Hematopoietic multipotent progenitor cell treated with erythropoietin and hydrocortisone succinate and interleukin-3 and kit ligand, for 8 days (in vitro differentiated cells): ENCODE results near the gene LOXL3.

Source experiments
- DNase-seq: peaks from one replicate; pipeline ENCODE4 v3.0.0-alpha.2; 2015

LOXL3 gene

DNA sequence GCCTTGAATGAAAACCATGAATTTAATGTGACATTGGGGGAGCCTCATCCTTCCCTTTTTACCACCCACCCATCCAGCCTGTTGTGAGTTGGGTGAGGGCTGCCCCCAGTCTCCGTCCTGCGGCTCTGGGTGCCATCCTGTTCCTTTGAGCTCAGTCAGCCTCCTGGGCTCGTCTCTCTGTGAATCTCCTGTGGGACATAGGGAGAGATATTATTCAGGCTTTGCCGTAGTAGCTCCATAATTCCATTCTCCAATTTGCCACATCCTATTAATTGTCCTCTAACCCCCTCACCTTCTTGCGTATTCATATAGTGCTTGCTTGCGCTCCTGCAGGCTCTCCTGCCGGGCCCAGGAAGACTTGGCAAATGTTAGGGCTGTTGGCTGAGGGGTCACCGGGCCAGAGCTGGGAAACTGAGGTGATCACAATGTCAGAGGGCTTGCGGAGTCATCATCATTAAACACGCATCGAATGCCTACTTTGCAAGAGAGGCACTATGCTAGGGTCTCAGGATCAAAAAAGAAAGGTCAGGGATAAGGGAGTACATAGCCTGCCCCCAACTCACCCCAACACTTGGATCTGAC is 27.0 kb downstream of the LOXL3 start:
- DNase-seq, result no peak

DNA sequence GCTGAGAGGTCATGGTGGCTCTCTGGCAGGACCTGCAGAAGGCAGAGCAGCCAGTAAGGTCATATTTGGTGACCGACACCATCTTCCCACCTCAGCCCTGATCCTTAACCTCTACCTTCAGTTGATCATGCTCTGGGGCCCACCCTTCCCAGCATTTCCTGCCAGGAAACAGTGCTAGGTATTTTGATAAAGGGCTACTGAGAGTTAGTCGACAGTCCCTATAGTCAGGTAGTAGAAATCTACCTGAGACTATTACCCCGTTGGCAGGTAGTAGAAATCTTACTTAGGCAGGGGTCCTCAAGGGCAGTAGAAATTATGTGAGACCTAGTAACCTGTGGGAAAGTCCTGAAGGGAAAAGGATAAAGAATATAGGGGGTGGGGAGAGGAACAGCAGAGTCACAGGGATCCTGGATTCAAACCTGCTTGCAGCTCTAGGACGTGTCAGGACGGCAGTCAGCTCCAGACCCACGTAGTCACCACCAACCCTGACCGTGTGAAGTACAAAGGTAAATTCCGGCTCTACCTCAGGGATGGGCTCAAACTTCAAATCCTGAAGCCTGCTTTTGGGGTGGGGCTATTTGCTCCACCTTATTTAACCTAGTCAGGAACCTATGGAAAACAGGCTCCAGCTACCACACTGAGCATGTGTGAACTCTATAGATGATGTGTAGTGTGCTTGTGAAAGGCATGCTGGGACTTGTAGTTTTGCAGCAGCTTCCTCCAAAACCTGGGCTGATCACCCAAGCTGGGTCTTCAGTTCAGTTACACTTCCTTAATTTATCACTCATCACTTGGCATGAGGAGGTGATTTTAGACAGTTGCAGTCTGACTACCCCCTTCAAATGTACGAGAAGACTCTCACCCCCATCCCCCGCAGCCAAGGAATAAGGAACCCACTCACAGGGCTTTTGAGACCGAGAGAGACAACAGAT is 27.8 kb downstream of the LOXL3 start, which contains the start of gene DQX1:
Gene DQX1, minus strand, starts transcription at position 515 of the 932 bp plus-strand sequence. Its CDS starts 502 bp downstream, at position 13.
- DNase-seq, result peak; percentile 67

DNA sequence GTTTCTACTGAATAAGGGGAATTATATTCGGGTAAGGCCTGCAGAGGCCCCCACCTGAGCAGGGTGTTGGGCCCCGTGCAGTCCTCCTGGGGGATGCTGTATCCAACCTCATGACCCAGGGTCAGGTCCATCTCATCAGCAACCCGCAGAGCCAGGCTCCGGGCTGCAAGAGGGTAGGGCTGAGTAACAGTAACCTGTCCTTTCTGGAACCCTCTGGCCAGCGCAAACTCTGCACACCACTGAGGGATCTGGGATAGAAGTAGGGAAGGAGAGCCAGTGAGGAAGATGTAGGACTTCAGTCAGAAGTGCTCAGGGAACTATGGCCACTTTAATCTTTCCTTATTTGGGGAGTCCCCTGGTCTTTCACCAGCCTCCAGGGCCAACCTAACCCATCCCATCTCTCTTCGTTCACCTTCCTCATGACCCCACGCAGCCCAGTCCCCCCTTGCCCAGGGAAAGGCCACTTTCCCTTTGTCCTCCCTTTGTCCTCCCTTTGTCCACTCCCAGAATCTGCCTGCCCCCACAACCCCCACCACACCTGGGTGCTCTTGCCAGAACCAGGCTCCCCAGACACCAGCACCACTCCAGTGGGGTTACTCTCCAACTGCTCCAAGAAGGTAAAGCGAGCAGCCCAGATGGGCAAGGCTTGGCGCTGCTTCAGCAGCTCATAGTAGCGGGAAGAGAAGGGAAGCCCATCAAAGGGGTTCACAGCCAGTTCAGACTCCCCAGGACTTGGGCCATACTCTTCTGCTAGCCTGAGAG is 28.6 kb downstream of the LOXL3 start:
- DNase-seq, result no peak

DNA sequence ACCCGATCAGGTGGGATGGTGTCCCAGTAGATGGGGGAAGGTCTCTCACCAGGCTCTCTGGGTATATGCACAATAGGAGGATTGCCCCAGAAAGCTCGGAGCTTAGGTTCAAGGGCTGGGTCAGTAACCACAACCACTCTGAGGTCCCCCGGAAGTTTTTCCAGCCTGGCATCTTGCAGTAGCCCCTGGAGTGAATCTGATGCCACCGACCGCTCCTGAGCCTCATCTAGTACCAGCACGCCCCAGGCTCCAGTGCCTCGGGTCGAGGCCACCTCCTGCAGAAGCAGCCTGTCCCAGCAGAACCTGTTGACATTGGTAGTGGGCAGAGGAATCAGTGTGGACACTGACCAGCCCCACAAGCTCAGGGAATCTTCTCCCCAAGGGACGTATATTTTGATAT is 29.7 kb downstream of the LOXL3 start:
- DNase-seq, result no peak

DNA sequence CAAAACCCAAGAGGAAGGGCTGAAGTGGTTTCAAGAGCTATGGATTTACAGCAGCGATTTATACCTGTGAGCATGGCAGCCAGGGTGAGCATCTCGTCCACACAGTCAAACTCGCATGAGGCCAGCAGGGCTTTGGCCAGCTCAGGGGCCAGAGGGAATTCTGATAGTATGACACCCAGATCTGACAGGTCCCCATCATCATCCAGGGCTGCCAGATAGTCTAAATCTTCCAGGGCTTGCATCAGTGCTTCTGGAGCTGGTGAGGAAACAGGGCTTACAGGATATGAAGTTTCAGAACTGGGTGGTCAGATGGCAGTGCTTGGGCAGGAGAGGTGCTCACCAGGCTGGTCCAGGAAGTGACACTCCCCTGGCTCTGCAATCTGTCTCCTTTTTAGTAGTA is 31.2 kb downstream of the LOXL3 start:
- DNase-seq, result no peak

DNA sequence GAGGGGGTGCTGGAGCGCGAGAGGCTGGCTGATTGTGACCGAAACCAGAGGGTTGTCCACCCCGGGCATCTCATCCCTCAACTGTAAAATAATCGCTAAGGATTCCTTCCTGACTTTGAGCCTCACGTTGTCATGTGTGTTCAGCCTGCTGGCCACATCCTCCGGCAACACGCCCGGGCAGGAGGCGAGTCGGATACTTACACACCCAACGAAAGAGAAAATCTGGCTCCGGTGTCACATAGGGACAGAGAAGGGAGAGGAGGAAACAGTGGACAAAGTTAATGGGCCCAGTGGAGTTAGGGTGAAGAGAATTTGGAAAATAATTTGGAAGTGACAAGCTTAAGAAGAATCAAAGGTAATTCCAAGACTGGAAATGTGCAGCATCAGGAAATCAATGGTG is 37.1 kb downstream of the LOXL3 start:
- no peak for DNase-seq

DNA sequence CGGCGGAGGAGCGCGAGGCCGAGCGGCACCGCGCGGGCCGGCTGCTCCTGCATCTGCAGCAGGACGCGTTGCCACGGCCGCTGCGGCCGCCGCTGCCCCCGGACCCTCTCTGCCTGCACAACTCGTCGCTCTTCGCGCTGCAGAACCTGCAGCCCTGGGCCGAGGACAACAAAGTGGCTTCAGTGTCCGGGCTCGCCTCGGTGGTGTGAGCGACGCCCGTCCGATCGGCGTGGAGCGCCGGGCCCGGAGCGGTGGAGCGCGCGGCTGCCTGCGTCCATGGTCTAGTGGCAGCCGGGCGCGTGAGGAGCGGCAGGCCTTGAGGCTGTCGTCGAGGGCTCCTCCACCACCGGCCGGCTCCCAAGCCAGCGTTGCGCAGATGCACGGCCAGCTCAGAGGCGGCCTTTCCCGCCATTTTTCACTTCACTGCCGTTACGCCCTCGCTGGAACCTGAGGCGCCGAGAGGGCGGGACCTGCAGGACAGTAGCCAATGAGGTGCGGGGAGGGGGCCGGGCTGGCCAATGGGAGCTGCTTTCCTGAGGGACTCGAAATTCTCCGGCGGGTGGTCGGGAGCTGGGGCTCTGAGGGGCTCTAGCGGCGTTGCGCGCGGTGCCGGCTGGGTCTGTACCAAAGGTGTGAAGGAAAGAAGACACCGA is 37.6 kb downstream of the LOXL3 start:
- DNase-seq, result peak; percentile 81

DNA sequence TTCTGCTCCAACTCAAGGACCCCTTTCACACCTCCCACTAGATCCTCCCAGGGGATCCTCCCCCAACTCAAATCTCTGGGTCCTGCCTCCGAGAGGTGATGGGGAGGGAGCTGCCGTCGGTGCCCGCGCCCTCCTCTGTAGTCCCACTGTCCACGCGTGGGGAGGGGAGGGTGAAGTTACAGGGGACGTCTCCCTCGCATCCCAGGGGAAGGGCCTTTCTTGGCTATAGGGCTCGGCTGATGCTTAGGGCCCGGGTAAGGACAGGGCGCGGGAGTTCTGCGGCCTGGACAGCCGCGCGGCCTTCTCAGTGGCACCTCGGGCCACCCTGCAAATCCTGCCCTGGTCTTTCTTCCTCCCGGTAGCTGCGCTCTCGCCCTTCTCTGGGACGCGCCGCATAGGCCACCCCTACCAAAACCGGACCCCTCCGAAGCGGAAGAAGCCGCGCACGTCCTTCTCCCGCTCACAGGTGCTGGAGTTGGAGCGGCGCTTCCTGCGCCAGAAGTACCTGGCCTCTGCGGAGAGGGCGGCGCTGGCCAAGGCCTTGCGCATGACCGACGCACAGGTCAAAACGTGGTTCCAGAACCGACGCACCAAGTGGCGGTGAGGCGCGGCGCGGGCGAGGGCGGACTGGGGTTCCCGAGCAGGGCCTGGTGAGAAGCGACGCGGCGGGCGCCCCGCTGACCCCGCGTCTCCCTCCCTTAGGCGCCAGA is 38.3 kb downstream of the LOXL3 start:
- DNase-seq, result no peak

DNA sequence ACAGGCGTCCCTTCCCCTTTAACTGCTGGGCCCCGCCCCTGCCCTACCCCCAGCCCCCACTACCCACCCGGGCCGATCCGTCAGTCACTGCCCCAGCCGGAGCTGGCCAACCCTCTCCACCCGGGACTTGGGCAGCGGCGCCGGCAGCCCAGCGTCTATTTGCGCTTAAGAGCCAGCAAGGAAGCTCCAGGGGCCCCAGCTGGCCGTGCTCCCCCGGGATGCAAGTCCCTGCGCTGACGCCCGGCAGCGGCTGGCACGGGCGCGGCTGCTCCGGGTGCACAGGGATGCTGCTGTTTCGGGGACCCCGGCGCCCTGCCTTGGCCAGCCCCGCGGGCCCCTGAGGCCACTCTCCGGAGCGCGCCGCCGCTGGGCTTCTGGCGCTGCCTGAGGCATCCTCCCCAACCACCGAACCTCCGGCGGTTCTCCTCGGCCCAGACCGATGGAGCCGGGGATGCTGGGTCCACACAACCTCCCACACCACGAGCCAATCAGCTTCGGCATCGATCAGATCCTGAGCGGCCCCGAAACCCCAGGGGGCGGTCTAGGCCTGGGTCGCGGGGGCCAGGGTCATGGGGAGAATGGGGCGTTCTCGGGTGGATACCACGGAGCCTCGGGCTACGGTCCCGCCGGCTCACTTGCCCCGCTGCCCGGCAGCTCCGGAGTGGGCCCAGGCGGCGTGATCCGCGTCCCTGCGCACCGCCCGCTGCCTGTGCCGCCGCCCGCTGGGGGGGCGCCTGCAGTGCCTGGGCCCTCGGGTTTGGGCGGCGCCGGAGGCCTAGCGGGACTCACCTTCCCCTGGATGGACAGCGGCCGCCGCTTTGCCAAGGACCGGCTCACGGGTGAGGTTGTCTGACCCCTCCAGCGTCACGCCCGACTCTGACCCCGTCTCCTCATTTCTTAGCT is 39.1 kb downstream of the LOXL3 start, which contains the start of gene TLX2:
Gene TLX2, plus strand, starts transcription at position 83 of the 903 bp plus-strand sequence. Its CDS starts 357 bp downstream, at position 440.
- no peak for DNase-seq

DNA sequence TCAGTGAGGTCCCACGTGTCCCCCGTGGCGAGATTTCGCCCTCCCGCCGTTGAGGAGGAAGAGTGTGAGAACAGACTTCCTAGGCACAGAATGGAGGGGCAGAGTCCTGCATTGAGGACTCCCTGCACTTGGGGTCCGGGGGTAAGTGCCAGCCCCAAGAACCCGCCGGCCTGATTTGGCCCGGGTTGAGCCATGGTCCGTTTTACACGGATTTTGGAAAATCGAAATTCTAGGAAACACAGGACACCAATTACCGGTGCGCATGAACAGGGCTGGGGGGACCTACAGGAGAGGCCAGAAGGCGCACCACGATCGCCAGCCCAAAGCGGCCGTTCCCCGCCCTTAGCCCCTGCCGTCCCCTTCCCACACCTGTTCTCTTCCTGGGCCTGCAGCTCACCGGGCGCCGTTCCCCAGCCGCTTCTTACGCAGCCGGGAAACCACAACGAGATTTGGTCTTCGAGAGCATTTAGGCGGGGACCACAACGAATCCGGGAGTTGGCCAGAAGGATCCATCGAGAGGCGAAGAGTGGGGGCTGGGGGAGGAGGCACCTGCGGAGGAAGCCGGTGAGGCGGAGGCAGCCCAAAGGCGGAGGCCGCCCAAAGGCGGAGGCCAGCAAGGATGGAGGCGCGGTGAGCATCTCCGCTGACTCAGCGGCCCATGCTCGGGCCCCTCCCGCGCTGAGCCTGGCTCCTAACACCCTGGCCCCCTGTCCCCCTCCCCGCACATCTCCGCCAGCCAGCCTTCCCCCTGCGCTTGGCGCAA is 40.0 kb downstream of the LOXL3 start:
- DNase-seq, result no peak

DNA sequence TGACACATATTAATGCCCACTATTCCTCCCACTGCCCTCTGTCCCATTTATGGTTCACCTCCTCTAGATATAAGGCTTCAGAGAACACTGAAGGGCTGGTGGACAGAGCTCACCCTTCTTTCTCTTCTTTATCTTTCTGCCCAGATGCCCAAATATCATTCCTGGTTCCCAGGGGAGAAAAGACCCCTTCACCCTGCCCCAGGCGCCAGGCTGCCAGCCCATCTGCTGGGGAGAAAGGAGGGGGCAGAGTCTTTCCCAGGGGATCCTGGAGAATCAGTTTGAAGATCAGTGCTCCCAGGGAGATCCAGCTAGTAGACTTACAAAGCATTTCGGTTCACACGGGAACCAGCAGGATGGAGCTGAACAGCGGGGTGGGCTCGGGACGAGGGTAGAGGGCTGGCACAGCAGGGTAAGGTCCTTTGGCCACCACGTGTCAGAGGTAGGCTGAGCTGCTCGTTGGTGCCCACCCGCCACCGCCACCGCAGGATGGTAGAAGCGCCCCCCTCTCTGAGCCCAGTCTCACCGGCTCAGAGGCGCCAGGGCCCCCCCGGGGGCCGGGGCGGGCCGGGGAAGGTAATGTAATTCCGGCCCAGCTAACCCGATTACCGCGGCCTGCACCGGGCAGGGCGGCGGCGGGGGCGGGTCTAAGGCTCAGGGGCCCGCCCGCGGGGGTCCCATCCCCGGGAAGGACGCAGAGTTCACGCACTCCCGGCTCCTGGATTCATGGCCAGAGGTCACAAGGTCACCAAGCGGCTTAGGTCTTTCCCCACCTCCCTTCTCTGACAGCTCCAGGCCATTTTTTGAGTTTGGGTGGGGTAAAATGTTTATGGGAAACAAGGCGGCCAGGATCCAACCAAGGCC is 40.8 kb downstream of the LOXL3 start:
- DNase-seq, result no peak

DNA sequence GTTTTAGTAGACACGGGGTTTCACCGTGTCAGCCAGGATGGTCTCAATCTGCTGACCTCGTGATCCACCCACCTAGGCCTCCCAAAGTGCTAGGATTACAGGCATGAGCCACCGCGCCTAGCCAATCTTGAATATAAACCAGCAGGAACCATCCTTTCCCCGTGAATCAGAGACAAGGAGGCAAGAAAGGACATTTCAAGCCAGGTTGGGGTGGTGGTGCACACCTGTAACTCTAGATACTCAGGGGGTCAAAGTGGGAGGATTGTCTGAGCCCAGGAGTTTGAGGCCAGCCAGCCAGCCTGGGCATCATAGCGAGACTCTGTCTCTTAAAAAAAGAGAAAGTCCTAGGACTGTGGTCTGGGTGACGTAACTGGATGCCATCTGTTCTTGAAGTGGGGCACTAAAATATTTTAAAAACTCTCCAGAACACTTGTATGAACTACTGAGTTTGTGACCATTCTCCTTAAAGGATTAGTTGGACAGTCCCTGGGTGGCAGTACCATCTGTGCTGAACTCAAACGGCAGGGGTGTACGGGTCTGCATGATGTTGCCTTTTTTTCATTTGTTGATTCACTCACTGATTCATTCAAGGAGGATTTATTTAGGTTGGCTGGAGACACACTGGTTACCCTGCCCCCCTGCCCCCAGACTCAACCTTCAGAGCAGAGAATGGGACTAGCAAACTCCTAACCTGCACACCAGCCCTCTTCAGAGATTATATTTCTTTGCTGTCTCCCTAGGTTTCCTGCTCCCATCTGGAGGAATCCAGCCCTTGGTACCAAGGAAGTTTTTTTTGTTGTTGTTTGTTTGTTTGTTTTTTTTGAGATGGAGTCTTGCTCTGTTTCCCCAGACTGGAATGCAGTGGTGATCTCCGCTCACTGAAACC is 42.4 kb downstream of the LOXL3 start:
- DNase-seq, result no peak

DNA sequence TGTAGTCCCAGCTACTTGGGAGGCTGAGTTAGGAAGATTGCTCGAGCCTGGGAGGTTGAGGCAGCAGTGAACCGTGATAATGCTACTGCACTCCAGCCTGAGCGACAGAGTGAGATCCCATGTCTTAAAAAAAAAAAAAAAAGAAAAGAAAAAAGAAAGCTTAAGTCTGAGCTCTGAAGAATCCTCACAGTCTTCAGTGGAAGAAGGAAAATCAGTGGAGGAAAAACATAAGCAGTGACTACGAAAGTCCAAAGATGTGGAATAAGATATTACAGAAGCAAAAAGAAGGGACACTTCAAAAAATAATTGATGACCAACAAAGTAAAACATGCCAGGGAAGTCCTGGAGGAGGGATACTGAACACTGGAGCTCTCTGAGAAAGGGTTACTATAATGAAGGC is 43.5 kb downstream of the LOXL3 start:
- no peak for DNase-seq

DNA sequence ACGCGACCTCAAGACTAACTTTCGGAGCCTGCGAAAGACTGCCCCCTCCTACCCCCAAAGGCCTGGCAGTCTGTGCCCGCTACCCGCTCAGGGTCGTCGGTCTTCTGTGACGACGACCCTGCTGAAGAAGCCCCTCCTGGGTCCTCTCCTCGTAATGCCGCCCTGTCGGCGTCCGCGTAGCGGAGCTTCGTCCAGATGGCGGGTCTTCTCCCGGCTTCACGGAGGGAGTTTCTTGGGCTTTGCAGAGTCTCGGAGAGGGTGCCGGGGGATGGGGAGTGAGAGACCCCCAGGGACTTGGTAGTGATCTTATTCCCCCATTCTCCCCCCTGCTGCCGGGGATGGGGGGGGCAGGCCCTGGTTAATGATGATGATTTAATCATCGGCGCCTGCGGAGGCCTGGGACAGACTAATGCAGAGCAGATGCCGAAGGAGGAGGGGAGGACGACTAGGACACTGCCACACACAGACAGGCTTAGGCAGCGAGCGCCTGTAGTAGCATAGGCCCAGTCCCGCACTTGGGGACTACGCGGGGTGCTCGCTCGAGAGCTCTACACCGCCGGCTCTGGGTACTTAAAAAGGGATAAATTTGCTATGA is 45.7 kb downstream of the LOXL3 start:
- peak; percentile 38 for DNase-seq

DNA sequence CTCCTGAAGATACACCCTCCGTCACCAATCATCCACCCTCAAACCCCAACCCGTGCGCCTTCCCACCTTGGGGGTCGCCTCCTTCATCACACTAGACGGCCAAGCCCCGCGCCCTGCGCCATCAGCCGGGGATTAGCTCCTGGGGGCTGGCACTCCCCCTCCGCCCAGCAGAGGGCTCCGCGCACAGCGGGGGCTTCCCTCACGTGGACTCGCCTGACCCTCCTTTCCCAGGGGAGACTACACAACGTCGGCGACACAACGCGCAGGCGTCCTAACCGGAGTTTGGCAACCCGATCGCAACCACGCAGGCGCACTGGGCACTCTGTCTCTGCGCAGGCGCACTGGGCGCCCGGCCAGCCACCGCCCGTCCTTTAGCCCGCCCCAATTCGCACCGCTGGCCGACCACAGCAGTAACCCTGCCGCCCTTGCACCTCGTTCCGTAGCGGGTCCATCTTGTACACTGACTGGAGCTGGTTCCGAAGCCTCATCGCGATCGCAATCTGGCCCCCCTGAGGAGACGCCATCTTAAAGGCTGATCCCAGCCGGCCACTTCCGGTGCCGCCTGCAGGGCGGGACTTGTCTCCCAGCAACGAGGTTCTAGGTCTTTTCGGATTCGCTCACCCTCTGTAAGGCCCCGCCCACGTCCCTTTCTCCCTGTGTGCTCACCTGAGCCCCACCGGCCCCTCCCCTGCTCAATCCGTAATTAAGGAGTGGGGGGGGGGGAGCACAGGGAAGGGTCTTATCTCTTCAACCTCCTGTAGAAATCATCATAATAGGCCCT is 46.4 kb downstream of the LOXL3 start, which contains the start of gene PCGF1:
Gene PCGF1, minus strand, starts transcription at position 551 of the 781 bp plus-strand sequence. Its CDS starts 27 bp downstream, at position 524.
- DNase-seq, result peak; percentile 98

DNA sequence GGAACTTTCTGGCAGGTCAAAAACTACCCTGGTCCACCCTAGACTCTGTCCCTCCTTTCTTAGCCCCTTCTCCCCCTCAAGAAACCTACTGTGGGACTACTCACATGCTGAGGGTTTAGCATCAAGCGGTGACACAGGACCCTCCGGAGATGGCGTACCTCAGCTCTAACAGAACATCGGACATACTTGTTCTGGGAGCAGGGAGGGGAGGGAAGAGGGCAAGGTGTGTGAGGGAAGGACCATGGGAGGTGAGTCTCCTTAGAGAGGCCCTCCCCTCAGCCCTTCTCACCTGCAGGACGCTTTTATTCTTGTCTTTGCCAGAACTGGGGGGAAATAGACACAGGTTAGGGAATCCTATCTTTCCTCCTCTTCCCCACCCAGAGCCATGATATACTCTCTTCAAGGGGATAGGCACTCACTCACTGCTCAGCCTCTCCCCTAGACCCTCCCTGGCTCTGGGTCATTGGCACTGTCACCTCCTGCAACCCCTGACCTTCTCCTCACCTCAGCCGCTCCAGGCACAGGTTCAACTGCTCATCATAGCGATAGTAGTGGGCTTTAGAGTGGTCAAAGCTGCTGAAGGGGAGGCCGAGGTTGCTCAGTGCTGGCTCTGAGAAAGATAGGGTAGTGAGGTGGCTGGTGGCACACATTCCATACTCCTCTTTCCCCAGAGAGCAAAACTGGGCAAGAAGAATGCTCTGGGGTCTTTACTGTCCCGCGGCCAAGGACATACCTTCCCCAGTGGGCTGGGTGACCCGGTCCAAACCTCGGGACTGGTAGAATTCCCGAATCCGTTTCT is 48.1 kb downstream of the LOXL3 start:
- DNase-seq, result no peak
